Cerebellar cortex (tissue), 1 donor: ENCODE measurements around the gene SIRT7.
A peak's percentile ranks its signal among the peaks of the same experiment; 100 is the strongest.

ENCODE experiments used
- DNase-seq: peaks from one replicate; pipeline ENCODE4 v3.0.0-alpha.2; 2015; ENCODE audit warnings: low spot score

SIRT7 gene

DNA sequence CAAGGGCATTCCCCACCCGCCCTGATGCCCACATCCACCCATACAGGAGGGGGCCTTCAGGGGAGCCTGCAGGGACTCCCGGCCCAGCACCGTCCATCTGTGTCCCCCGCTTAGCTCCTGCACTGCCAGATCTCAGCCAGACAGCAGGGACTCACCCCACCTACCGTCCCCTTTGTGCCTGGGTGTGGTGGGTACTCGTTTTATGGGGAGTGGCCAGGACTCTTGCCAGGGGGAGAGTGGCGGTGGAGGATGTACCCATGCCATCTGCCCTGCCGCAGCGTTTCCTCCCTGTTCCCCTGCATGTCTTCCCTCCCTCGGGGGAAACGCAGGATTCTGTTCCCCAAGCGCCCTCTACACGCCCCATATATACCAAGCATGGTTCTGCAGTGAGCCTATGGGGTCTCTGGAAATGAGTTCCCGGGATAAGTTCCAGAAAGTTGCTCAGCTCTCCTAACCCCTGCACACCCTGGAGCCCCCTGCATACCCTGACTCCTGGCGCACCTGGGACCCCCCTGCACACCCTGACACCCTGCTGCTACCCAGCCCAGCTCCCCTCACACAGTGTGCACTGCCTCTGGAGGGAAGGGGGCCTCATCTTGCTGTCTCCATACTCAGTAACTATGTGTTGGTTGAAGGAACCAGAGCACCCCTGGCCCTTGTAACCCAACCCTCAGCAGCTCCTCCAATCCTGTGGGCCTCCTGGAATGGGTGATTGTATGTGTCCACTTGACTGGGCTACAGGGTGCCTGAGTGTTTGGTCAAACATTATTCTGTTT lies 13.8 kb upstream of the SIRT7 start:
- DNase-seq = no peak

DNA sequence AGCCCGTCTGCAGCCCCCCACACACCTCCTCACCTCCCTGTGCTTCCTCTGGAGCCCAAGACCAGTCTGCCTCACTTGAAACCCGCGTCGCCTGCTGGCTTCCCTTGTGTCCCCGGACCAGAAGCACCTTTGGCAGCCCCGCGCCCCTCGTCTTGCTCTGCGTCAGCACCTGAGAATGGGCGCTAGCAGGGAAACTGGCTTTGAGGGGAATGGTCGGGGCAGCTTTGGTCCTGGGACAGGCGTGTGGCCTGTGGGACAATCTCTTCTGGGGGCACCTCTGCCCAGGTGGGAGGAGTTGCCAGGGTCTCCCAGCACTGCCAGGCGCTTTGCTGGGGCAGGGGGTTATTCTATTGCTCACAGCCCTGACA lies 13.2 kb upstream of the SIRT7 start:
- DNase-seq = no peak

DNA sequence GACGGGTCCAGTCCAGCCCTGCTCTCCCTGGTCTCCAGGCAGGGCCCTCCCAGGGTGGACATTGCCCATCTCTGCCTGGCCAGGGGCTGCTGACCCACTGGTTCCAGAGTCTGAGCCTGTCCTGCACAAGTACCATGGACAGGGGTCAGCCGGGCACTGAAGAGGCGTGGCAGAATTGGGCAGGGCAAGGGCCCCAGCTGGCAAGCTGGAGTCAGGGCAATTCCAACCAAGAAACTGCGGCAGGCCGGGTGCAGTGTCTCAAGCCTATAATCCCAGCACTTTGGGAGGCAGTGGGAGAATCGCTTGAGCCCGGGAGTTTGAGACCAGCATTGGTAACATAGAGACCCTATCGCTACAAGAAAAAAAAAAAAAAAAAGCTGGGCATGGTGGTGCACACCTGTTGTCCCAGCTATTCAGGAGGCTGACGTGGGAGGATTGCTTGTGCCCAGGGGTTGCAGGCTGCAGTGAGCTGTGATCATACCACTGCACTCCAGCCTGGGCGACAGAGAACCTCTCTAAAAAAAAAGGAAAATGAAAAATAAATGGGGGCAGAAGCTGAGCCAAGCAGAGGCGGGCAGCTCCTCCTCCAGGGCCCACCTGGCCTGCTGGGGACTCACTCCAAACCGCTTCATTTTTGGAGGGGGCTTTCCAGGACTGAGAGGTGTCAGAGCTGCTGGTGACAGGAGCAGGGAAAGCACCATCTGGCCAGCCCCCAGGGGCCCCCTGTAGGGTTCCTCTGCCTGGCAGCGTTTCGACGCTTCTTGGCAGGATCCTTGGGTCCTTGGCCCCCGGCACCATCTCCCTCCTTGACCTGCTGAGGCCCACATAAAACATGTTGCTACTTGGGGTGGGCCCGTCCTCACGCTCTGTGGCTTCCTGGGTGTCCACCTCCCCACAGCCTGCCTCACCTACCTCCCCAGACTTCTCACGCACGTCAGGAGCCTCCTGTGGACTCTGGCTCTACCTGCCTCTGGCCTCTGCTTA lies 12.5 kb upstream of the SIRT7 start:
- no peak for DNase-seq

DNA sequence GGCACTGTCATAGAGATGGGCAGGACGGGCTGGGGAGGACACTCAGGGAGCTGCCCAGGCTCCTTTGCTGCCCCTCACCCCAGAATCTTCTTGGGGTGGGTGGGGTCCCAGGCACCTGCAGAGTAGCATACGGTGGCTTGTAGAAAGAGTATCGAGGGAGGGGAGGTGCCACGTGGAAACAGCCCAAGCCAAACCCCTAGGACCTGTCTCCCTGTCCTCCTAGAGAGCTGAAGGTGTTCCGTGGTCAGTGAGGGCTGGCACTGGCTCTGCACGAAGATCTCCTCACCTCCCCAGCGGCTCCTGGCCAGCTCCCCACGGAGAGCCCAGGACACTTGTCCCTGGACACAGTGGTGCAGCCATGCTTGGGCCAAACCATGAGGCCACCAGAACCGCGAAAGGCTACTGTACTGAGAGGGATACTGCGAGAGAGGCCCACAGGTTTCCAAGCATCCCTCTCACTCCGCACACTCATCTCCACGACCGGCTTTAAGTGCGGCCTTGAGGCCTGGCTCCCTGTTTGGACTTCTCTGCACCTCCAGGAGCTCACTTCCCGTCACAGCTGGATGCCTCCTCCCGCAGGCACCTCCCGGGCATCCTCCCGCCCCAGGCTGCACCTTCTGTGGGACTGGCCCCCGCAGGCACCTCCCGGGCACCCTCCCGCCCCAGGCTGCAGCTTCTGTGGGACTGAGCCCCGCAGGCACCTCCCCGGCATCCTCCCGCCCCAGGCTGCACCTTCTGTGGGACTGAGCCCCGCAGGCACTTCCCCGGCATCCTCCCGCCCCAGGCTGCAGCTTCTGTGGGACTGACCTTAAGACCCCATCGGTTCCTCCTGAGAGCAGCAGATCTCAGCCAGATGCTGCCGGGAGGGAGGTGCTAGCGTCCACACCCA lies 11.5 kb upstream of the SIRT7 start:
- no peak for DNase-seq

DNA sequence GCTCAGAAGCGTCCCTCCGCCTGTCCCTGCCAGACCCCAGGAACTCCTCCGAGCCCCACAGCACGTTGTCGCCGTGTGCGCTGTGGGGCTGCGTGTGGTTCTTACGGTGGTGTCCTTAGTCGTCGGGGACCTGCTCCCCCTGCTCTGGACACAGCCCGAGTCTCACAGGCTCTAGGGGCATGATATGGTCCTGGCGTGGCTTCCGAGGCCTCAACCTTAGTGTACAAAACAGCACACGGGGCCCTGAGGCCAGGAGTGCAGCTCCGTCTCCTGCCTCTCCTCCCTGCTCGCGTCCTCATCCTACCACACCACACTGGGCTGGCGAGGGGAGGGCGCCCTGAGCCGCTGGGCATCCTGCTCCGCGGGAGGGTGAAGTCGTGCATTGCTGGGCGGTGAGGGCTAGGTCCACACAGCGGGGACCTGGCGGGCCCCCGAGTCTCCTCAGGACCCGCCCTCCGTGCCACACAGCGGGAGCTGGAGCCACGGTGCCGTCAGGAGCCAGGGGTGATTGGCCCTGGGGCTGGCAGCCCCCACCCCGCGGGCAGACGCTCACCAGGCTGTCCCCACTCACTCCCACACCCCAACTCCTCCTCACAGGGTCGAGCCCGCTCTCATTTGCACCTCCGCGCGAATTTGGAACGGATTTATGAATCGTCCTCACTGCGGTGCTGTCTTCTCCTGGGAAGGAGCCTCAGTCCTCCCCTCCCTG lies 10.7 kb upstream of the SIRT7 start:
- no peak for DNase-seq

DNA sequence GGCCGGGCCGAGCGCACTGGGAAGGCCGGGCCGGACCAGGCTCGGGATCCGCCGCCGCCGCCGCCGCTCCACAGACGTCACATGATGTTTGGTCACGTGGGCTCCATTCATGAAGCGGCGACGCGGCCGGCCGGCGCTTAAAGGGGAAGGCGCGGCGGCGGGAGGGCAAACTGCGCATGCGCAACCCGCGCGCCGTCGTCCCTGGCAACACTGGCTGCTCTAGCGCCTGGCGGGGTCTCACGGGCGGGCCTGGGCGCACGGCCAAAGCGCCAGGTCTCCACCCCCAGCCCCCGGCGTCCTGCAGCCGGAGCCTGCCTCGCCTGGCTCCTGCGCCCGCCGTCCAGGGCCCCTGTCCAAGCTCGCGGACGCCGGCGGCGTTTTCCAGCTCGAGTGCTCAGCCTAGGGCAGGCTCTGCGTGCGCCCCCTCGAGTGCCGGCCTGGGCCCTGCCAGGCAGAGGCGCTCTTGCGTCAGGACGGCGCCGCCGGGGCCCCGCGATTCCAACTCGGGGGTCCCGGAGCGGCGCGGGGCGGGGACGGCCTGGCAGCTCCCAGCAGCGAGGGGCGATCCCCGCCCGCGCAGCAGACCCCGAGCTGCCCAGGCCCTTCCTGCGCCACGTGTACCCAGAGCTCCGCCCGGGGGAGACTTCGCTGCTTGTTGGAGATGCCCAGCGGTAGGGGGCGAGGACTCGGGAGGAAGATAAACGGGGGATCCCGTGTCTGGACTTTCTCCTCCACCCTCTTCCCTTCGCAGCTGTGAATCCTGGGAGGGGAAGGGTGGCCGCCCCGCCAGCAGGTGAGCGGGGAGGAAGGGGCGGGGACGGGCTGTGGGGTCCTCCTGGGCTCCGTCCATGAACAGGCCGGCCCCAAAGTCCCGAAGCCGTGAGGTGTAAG lies 9.9 kb upstream of the SIRT7 start, which contains the start of gene MAFG:
Gene MAFG (minus strand): TSS at position 83 of the 891 bp plus-strand sequence. CDS start 4,550 bp downstream, outside the sequence.
- DNase-seq = peak; percentile 93

DNA sequence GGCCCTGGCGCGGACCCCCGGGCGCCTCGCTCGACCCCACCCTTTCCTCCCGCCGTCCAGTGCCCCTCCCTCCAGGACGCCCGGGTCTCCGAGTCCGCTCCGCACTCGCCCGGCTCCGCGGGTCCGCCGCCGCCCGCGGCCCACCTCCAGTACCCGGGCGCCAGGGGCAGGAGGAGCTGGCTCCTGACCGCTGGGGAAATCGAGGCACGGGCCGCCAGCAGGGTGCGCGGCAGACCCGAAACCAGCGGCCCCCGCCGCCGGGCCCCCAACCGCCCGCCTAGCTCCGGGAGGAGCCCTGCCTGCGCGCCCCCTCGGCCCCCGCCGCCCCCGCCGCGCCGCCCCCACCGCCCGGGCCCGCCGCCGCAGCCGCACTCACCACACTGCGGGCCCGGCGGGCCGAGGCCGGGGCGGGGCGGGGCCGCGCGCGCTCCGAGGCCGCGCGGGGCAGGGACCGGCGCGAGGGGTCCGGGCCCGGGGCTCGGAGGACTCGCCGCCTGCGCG lies 9.2 kb upstream of the SIRT7 start:
- DNase-seq = no peak

DNA sequence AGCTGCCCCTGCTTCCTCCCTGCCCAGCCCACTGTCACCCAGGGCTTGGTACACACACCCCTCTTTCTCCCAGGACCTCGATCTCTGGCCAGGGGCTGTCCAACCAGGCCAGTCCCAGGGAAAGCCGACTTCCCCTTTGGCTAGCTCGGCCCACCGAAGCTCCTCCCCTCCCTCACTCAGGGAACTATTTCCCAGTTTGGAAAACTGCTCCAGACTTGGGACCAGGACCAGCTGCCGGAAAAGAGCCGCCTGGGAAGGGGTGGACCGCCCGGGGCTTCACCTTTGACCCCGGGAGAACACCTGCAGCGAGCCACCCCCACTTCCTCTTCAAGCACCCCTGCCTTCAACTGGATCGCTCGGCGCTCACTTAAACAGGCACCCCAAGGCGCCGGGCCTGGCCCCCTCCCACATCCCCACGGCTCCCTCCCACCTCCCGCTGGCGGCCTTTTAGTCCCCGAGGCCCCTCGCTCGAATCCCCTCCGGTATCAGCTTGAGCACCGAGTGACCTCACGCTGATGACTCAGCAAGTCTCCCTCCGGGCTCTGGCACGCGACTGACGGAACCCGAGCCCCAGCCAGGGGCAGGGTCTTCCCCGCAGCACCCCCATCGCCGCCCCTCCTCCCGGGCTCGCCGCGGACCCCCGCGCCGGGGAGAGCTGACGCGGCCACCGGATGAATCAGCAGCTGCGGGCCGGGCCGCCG lies 8.6 kb upstream of the SIRT7 start:
- DNase-seq = peak; percentile 76

DNA sequence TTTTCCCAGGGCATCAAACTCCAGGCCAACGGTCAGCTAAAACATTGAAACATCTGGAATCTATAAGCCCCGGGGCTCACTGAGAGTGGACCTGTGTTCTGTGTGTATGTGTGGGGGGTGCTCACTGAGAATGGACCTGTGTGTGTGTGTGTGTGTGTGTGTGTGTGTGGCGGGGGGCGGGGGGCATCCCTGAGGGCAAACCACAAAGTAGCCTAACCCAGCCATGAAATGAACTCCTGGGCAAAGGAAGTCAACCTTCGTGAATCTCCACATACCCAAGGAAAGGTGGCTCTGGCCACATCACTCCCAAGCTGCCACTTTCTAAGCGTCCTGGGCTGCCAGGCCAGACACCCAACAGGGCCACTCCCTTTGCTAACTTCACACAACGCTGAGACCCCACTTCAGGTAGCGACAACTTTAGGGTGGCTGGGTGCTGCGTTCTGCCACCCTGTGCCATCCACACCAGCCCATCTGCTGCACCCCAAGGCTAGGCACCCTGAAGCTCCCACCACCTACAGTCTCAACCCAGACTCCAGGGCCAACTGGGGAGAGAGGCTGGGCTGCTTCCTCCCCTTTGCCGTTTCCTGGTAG lies 8.0 kb upstream of the SIRT7 start:
- no peak for DNase-seq

DNA sequence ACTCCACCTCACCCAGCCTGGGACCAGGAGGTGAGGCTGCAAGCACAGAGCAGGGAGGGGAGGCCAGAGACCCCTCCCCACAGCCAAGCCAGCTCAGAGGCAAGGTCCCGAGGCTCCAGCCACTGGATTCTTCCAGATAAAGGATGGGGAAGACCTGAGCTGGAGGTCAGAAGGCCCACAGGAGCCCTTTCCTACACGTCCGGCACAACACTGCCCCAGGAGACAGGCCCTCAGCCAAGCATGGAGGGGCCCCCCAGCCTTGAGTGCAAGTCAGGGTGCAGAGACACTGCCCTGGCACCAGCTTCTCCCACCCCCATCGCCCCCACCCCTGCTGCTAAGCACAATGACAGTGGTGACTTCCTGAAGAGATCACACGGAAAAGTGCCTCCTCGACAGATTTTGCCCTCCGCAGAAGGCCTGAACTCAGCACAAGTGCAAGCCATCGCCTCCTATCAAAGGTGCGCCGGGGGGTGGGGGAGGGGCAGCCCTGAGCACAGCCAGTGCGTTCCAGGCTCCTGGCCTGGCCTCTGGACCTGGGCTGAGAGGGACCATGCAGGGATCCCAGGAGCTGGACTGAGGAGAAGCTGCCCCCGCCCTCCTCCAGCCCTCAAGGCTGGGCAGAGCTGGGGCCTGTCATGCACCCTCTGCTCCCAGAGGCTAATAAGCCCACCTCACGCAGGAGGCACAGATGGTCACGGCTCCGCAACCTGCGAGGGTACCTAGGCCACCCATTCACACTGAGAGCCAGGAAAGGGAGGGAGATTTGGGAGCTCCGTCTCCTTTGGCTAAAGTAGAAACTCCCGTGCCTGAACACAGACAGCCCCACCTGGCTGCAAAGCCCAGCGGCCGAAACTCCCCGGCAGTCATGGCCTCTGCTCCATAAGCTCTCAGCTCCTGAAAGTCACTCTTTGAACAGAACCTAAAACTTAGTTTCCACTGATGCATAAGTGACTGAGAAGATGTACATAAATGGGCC lies 6.9 kb upstream of the SIRT7 start:
- DNase-seq = no peak

DNA sequence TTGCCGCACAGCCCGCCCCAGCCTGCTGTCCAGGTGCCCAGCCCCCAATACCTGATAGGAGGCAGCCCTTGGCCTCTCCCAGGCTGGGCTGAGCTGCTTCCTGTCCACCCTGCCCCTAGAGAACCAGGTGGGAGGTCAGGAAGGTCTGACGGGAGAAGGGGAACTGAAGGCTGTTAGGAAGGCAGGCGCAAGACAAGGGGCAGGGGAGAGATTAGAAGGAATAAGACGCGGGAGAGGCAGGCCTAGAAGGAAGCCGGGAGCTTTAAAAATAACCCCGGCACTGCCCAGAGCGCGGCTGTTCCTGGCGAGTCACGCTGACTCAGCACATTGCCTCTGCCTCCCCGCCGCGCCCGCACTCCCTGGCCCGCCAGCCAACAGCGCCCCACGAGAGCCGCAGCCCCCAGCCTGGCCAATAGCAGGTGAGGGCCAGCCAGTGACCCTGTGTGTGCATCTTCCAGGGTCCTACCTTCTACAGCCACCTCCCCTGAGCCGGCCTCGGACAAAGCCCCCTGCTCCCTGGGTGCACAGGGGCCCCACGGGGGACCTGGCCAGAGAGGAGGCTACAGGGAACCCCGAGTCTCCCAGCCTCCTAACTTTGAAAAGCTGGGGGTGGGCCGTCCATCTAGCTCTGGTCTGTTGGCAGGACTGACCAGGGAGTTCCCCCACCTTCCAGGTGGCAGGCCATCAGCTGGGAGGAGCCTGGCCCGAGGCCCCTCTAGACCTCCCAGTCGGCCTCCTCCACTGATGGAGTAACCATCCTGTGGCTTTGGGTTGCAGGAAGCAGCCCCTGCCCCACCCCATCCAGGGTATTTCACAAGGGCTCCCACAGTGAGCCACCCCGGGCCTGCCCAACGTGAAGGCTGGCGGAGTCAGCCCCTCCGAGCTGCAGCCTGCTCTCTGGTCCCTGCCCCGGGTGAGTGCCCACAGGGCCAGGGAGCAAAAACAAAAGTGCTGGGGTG lies 5.6 kb upstream of the SIRT7 start:
- DNase-seq = peak; percentile 51

DNA sequence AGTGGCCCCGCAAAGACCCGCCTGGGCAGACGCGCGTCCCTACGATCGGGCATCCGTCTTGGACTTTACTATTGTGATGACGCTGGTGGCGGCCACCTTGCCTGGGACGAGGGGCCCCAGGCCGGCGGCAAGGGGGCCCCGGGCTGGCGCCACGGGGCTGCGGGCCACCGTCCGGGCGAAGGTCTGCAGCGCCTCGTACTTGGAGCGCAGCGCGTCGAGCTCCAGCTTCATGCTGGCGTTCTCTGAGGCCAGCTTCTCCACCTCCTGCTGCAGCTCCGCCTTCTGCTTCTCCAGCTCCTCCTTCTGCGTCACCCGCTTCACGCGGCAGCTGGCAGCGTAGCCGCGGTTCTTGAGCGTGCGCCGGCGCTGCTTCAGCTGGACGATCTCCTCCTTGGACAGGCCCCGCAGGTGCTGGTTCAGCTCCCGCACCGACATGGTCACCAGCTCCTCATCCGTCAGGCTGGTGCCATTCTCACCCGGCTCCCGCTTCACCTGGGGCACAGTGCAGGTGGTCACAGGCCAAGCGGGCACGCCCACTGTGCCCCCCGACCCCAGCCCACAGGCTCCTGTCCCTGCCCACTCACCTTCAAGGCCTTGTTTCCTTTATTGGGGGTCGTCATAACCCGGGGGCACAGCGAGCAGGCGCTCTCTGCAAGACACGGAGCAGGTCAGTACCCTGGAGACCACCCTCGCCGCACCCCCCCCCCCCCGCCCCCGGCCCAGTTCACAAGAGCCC lies 4.8 kb upstream of the SIRT7 start:
- DNase-seq = no peak

DNA sequence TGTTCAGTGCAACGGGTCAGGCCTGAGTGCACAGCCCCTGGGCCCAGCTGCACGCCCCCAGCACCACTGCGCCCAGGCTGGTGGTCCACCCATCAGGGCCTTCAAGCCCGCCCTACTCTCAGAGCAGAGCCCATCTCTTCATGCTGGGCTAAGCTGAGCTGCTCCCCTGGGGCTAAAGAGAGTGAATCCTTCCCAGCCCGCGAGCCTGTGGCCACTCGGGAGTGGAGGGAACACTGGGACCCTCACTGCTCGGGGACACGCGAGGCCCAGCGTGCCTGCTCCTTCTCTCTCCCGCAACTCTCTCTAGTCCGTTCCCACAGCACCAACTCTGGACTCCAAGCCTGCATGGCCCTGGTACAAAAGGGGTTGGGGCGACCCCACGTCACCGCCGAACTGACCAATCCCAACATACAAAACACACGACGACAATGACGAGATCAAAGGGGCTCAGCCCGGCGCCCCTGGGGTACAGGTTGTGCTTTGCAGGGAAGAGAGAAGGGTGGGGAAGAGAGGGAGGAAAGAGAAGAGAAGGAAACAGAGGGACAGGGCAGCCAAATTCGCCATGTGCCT lies 4.1 kb upstream of the SIRT7 start:
- DNase-seq = no peak

DNA sequence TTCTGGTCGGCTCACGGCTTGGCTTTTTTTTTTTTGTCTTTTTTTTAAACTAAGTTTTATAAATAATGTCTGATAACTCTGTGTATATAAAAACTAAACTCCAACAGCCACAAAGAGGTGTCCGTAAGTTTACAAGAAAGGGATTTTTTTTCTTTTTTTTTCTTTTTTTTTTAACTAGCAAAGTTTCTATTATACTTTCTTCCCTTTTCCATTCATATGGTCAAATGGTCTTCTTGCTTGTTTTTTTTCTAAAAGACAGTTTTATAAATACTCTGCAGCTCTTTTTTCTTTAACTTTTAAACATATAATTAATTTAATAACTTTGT lies 3.5 kb upstream of the SIRT7 start:
- DNase-seq = no peak

DNA sequence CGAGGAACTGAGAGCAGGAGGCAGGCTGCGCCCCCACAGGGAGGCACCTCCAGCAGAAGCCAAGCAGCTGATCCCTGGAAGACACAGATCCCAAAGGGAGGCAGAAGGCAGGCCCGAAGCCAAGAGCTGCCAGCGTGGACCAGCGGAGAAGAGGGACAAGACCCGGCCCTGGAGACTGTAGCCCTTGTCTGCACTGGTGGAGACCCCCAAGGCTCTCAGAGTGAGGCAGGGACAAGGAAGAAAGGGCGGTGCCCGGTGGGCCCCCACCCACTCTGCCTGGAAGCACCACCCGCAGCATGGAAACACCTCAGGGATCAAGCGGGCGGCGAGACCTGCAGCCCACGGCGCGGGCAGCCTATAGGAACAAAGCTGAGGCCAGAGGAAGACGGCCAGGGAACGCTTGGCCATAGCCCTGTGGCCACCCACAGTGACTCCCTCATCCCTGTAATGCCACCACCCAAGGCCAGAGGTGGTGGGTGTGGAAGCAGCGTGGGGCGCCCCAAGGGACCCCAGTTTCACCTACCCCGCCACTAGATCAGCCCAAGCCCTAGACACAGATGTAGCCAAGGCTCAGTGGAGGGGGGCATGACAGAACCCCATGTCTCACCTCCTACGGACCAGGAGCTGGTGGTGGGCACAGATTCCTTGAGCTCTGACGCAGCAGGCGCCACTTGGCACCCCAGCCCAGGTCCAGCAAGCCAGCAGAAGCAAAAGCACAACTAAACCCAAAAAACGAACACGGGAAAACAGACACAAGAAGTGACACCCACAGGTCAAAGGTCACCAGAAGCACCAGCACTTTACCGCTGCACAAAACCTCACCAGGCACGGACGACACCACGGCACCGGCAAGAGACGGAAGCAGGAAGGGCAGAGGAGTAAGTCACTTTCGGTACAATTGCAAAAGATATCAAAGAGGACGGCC lies 2.9 kb upstream of the SIRT7 start:
- DNase-seq = no peak
